Measurements from ENCODE around the gene DNAJB13. TPM values are rescaled to one million over a fixed set of nuclear protein-coding genes. Genes with fewer than 3 reads are reported as not detected.

Gene DNAJB13
- polyA plus RNA-seq, 1 of the 3 experiments (the other 2 are of a cell fraction): 0.51 TPM

DNA sequence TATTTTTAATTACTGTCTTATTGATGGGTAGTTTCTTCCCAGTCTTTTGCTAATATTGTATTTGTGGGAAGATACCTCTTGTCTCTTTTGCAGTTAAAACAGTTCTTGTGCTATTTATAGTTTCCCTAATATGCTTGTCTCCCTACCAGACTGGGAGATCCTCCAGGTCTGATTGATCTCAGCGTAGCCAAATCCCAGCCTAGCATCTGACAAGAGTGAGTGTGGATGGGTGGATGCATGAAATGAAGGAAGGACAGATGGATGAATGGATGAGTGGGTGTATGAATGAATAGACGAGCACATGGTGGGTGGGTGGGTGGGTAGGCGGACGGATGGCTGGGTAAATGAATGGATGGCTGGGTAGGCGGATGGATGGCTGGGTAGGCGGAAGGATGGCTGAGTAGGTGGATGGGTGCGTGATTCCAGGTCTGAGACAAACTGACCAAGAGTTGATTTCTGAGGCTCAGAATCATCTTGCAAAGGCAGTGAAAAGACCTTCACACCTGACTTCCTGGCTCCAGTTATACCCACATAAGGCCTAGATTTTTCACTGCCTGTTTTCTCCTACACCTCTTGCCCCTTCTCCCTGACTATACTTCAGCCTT is 11.4 kb downstream of the DNAJB13 start:
- Histone ChIP-seq H2AFZ (ENCODE audit: low read depth) (no peak overlapping the region), H3K27me3 (ENCODE audit: insufficient read depth) (no peaks in the 10 kb centered on the region), H3K4me1 (ENCODE audit: control insufficient read depth in 1 of 2, insufficient read depth in 2 of 2, low read depth in 1 of 2, low read length in 1 of 2) (peaks cover 4 to 5% of the 10 kb centered on the region in 2 experiments; a peak in 2 of 4 replicates), H4K20me1 (ENCODE audit: insufficient read depth) (no peaks in the 10 kb centered on the region), H3K27ac (ENCODE audit: low read depth in 2 of 2, low read length in 1 of 2) (no peak overlapping the region), H3K9me2 (no peaks in the 10 kb centered on the region), H3F3A (replicated peaks; ENCODE audit: insufficient read depth) (no peaks in the 10 kb centered on the region), H3K9ac (no peak overlapping the region), H3K79me2 (ENCODE audit: insufficient read depth) (no peaks in the 10 kb centered on the region), H3K9me3 (no peaks in the 10 kb centered on the region), H3K4me2 (no peak overlapping the region), H3K36me3 (replicated peaks in 1 of 2; ENCODE audit: control insufficient read depth in 1 of 2, insufficient read depth in 2 of 2, low read length in 1 of 2) (no peaks in the 10 kb centered on the region), H3K4me3 (ENCODE audit: low read depth in 2 of 2, low read length in 1 of 2) (no peak overlapping the region)
- TF ChIP-seq TCF12 (IDR thresholded peaks at IDR 0.05): no peak
- TF ChIP-seq RAD21 (IDR thresholded peaks at IDR 0.05; ENCODE audit: low read length): no peak
- TF ChIP-seq TAF1 (IDR thresholded peaks at IDR 0.05; ENCODE audit: borderline replicate concordance, low read depth, low read length): no peak
- TF ChIP-seq POLR2AphosphoS5 (IDR thresholded peaks at IDR 0.05; ENCODE audit: low read depth, low read length): no peak
- TF ChIP-seq TEAD4 (IDR thresholded peaks at IDR 0.05; ENCODE audit: borderline replicate concordance, insufficient read depth): no peak
- TF ChIP-seq PBX3 (IDR thresholded peaks at IDR 0.05): no peak
- TF ChIP-seq ELF1 (IDR thresholded peaks at IDR 0.05): no peak
- TF ChIP-seq NRF1 (IDR thresholded peaks at IDR 0.05; ENCODE audit: low read depth, low read length): no peak
- no peak for TF ChIP-seq MEF2A (IDR thresholded peaks at IDR 0.05; ENCODE audit: borderline replicate concordance, low read depth)
- TF ChIP-seq RXRA (IDR thresholded peaks at IDR 0.05; ENCODE audit: borderline replicate concordance, low read depth): no peak
- TF ChIP-seq, protein P1, sequence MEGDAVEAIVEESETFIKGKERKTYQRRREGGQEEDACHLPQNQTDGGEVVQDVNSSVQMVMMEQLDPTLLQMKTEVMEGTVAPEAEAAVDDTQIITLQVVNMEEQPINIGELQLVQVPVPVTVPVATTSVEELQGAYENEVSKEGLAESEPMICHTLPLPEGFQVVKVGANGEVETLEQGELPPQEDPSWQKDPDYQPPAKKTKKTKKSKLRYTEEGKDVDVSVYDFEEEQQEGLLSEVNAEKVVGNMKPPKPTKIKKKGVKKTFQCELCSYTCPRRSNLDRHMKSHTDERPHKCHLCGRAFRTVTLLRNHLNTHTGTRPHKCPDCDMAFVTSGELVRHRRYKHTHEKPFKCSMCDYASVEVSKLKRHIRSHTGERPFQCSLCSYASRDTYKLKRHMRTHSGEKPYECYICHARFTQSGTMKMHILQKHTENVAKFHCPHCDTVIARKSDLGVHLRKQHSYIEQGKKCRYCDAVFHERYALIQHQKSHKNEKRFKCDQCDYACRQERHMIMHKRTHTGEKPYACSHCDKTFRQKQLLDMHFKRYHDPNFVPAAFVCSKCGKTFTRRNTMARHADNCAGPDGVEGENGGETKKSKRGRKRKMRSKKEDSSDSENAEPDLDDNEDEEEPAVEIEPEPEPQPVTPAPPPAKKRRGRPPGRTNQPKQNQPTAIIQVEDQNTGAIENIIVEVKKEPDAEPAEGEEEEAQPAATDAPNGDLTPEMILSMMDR (IDR thresholded peaks at IDR 0.05): no peak
- no peak for TF ChIP-seq JUND (IDR thresholded peaks at IDR 0.05)
- no peak for TF ChIP-seq REST (IDR thresholded peaks at IDR 0.05; ENCODE audit: low read depth, low read length)
- DNase-seq: no peak
- ChIA-PET CTCF (interaction anchor here (1.7 to 3.4 kb wide), 2 partner anchors 20 to 30 kb away, joined by 4 to 21 read pairs; partner anchors contain the start of gene UCP2), POLR2A (interaction anchor here (0.9 kb wide), 1 partner anchor 9 kb away, joined by 4 read pairs; no protein-coding TSS in a partner anchor)
- WGBS (ENCODE audit: low lambda C conversion rate): 81% methylated on average over 7 of the region's 7 CpGs
